ENCODE results near the gene ZNF827. TPM values are rescaled to one million over a fixed set of nuclear protein-coding genes. Genes with fewer than 3 reads are reported as not detected.

The ZNF827 gene
- total and polyA plus RNA-seq, 9 of the 15 experiments (the other 6 are each of a cell fraction or from before 2014, with no cell fraction given) = 0.07 to 0.40 TPM; not detected in 7

DNA sequence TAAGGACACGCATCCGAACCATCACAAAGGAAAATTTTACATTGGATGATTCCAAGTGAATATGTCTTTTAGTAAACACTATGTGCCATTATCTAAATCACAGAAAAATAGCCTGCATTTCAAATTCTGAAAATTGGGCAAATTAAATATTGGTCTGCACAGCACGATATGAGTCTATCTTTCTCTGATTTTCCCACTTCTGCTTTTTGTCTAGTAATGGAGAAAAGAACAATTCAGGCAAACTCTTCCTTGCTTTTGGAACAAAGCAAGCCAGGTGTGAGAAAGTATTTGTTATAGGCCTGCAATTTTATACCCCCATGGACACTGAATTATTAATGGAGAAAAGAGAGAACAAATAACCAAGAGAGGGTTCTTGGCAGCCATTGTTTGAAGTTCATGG lies 97.8 kb downstream of the ZNF827 start:
- H3K36me3 ChIP-seq (ENCODE audit: control insufficient read depth, insufficient read depth, low read length) = no peaks in the 10 kb centered on the region
- H3K27me3 ChIP-seq (ENCODE audit: control insufficient read depth in 2 of 2, insufficient read depth in 2 of 2, low read length in 2 of 2) = peaks cover 0 to 9% of the 10 kb centered on the region in 2 experiments; a peak in 1 of 5 replicates
- ChIA-PET CTCF (ENCODE audit: low intra/inter-chr PET ratio) (no interaction called here), POLR2A (no interaction called here)
- DNase-seq (ENCODE audit: extremely low read depth in 1 of 4, low spot score in 3 of 4) (no peak), FAIRE-seq (no peak), ATAC-seq (no peak)
- no peaks in the 10 kb centered on the region for H3K4me1 ChIP-seq (replicated peaks in 1 of 2; ENCODE audit: control insufficient read depth in 2 of 2, insufficient read depth in 2 of 2, low read length in 2 of 2)
- H3K4me3 ChIP-seq = no peak overlapping the region
- no peaks in the 10 kb centered on the region for H3K79me2 ChIP-seq (ENCODE audit: control insufficient read depth, insufficient read depth, low read length)
- H3K9ac ChIP-seq (ENCODE audit: insufficient read depth in 1 of 2, low read depth in 2 of 2, low read length in 2 of 2) = no peak overlapping the region
- H3K9me3 ChIP-seq (replicated peaks; ENCODE audit: control insufficient read depth, insufficient read depth, low read depth, low read length) = no peaks in the 10 kb centered on the region
- H2AFZ ChIP-seq (ENCODE audit: low read depth, low read length) = no peak overlapping the region
- no peaks in the 10 kb centered on the region for H4K20me1 ChIP-seq (replicated peaks; ENCODE audit: control insufficient read depth, insufficient read depth, low read length)
- H3K27ac ChIP-seq (ENCODE audit: extremely low read depth, low read depth, low read length) = no peak overlapping the region
- no peaks in the 10 kb centered on the region for H3K9me1 ChIP-seq (ENCODE audit: control insufficient read depth, insufficient read depth, low read length)
- BruUV-seq (replicated peaks) = no TSS peak
- intact Hi-C loops (cut with micrococcal nuclease) (no loop called here), in situ Hi-C loops (cut with MboI) (no loop called here)
- 2% methylated on average over 3 of the region's 3 CpGs for WGBS (ENCODE audit: insufficient coverage, low coverage, missing lambda C conversion rate)
- TF ChIP-seq SPI1 (IDR thresholded peaks at IDR 0.05; ENCODE audit: borderline replicate concordance, low read depth, low read length) (peak; percentile 59; the same call in 1 of the 2 replicates), CREBBP (IDR thresholded peaks at IDR 0.05; ENCODE audit: low read depth, low read length) (no peak)
- no peak overlapping the region for H3K4me2 ChIP-seq (ENCODE audit: insufficient read depth, low read length)

DNA sequence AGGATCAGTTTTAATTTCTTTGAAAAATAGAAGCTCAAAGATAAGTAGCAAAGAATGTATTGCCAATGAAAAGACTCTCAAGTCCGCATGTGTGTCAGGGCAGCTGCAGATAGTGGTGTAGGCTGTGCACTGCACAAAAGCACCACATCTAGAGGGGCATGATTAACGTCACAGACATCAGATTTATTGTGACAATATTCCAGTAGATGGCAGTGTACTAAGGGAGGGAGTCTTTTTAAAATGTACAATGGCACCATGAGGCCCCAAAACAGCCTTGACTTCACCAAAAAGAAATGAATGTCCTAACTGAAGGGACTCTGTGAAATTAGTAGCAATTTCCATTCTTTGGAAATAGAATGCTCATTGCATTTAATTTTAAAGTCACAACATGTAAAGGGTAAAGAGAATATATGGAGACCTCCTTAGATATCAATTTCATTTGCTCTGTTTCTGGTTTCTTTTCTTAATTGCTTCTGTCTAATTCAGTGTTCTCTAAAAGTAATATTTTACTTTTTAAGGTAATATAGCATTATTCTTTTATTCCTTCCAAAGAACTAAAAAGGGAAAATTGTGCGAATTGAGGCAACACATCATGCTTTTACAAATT lies 98.4 kb downstream of the ZNF827 start:
- Histone ChIP-seq H3K9me3 (replicated peaks; ENCODE audit: control insufficient read depth, insufficient read depth, low read depth, low read length) (no peaks in the 10 kb centered on the region), H3K4me1 (replicated peaks in 1 of 2; ENCODE audit: control insufficient read depth in 2 of 2, insufficient read depth in 2 of 2, low read length in 2 of 2) (no peaks in the 10 kb centered on the region), H3K9ac (ENCODE audit: insufficient read depth in 1 of 2, low read depth in 2 of 2, low read length in 2 of 2) (no peak overlapping the region), H3K4me2 (ENCODE audit: insufficient read depth, low read length) (no peak overlapping the region), H3K36me3 (ENCODE audit: control insufficient read depth, insufficient read depth, low read length) (no peaks in the 10 kb centered on the region), H3K4me3 (no peak overlapping the region), H4K20me1 (replicated peaks; ENCODE audit: control insufficient read depth, insufficient read depth, low read length) (no peaks in the 10 kb centered on the region), H3K79me2 (ENCODE audit: control insufficient read depth, insufficient read depth, low read length) (no peaks in the 10 kb centered on the region), H3K27me3 (ENCODE audit: control insufficient read depth in 2 of 2, insufficient read depth in 2 of 2, low read length in 2 of 2) (peaks cover 0 to 9% of the 10 kb centered on the region in 2 experiments; a peak in 1 of 5 replicates), H3K9me1 (ENCODE audit: control insufficient read depth, insufficient read depth, low read length) (no peaks in the 10 kb centered on the region), H3K27ac (ENCODE audit: extremely low read depth, low read depth, low read length) (no peak overlapping the region), H2AFZ (ENCODE audit: low read depth, low read length) (no peak overlapping the region)
- peak; percentile 89 for ATAC-seq
- ChIA-PET POLR2A (no interaction called here), CTCF (ENCODE audit: low intra/inter-chr PET ratio) (no interaction called here)
- BruUV-seq (replicated peaks) = no TSS peak
- in situ Hi-C loops (cut with MboI) = no loop called here
- peak; percentile 15 to 35 (median 24) for DNase-seq (ENCODE audit: extremely low read depth in 1 of 4, low spot score in 3 of 4)
- FAIRE-seq = peak; percentile 72
- intact Hi-C loops (cut with micrococcal nuclease) = no loop called here
- 3% methylated on average over 3 of the region's 3 CpGs for WGBS (ENCODE audit: insufficient coverage, low coverage, missing lambda C conversion rate)
- TF ChIP-seq ZNF586 (CRISPR knock-in tag; conservative IDR thresholded peaks at IDR 0.05) (no peak), KDM5B (IDR thresholded peaks at IDR 0.05; ENCODE audit: insufficient replicate concordance, low read depth, low read length) (no peak), ETS2 (tag; IDR thresholded peaks at IDR 0.05; ENCODE audit: borderline replicate concordance, poor library complexity, severe bottlenecking) (no peak), POLR2AphosphoS2 (IDR thresholded peaks at IDR 0.05; ENCODE audit: low read length) (no peak), CREM (IDR thresholded peaks at IDR 0.05; ENCODE audit: low read depth) (0 out of 2 replicates have a peak, but pooled peaks have one; percentile 47), GATAD2B (IDR thresholded peaks at IDR 0.05; ENCODE audit: borderline replicate concordance) (no peak), TCF7L2 (IDR thresholded peaks at IDR 0.05; ENCODE audit: low read depth, low read length) (no peak), RAD21 (CRISPR knock-in tag; conservative IDR thresholded peaks at IDR 0.05 in 1 of 2, IDR thresholded peaks at IDR 0.05 in 1 of 2) (peak; percentile 7 to 14; a peak in 2 of 4 replicates)
- TF ChIP-seq, protein P1, sequence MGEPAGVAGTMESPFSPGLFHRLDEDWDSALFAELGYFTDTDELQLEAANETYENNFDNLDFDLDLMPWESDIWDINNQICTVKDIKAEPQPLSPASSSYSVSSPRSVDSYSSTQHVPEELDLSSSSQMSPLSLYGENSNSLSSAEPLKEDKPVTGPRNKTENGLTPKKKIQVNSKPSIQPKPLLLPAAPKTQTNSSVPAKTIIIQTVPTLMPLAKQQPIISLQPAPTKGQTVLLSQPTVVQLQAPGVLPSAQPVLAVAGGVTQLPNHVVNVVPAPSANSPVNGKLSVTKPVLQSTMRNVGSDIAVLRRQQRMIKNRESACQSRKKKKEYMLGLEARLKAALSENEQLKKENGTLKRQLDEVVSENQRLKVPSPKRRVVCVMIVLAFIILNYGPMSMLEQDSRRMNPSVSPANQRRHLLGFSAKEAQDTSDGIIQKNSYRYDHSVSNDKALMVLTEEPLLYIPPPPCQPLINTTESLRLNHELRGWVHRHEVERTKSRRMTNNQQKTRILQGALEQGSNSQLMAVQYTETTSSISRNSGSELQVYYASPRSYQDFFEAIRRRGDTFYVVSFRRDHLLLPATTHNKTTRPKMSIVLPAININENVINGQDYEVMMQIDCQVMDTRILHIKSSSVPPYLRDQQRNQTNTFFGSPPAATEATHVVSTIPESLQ (CRISPR knock-in tag; IDR thresholded peaks at IDR 0.05) = no peak

Measured in K562 (cell line).